CD1c-positive myeloid dendritic cell (primary cell): ENCODE measurements around the gene MRPL49.
"Not testable (repeated sequence)": the region's sequence is repeated elsewhere in the genome, so short reads cannot be mapped to it uniquely, and the experiment has no call there.

Experiments used
- DNase-seq: peaks from one replicate; pipeline ENCODE4 v3.0.0-alpha.2; 2016; ENCODE audit errors: extremely low spot score

MRPL49 gene

DNA sequence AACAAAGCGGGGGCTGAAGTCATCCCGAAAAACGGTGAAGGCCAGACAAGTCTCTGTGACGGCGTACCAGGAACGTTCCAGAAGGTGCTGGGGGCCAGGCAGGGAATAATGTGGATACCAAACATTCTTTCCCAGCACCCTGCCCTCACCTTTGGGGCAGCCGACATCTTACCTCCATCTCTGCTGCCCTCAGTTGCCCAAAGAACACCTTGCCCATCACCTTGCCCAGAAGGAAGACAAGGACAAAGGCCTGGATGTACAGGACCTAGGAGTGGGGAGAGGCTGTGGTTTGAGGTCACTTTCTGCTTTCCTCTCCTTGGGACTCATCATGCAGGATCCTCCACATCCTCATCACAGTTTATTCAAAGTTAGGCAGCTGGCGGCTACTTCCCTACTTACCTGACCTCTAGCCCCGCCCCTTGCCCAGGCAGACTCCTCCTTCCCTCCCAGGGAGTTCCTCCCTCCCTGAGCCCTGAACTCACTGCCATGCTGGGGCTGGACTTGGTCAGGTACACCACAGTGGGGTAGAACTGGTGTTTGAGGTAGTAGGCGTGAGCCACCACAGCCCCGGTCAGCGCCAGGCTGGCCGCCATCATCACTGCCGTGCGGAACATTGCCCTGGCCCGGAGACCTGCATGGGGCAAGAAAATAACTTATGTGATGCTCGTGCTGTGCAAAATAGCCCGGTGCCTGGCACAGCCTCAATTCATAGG lies 11.0 kb downstream of the MRPL49 start:
- DNase-seq: peak; percentile 59

DNA sequence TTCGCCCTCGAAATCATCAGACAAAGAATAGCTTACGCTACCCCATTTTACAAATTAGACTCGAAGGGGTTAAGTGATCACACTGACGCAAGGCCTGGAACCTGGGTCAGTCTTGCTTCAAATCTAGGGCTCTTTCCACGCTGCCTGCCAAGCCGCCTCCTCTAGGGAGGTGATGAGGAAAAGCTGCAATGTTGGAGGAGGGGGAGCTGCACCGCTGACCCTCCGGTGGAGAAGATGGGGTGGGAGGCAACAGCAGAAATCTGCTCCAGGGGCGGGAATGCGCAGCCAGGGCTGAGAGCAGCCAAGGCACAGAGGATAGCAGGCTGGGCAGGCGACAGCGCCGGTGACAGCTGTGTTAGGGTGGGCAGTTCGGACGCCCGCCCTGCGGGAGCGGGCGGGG lies 11.6 kb downstream of the MRPL49 start:
- no peak for DNase-seq

DNA sequence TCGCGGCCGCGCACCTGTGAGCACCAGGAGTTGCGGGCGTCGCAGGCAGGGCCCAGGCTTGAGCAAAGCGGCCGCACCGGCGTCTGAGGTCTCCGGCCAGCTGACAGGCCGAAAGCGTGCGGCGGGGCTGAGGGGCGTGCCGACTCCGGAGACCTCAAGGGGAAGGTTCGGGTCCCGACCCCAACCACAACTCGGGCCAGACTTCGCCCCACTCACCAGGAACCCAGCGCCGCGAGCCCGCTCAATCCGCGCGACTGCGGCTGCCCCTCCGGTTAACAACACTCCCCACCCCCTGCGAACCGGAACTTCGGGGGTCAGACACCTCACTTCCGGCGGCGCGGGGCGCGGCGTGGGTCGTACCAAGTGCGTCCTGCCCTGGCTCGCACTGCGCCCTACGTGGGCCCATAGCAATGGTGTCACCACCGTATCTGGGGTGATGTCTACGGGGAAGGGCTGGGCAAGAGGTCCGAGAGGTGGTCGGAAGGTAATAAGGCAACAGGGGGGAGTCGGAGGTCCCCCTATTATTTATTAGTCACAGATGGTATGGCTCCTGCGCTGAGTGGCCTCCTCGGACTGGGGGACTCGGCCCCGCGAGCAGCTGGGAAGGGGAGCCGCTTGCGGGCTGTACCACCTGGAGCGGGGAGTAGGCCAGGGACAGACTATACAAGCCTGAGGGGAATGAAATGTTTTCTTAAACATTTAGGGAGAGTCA lies 12.3 kb downstream of the MRPL49 start, which contains the start of gene SYVN1:
TSS of gene SYVN1 (minus strand) at position 280 of the 712 bp plus-strand sequence. CDS start 918 bp downstream, outside the sequence.
- DNase-seq: peak; percentile 96

- DNase-seq: peak; percentile 95
These were observed 13.0 kb downstream of the MRPL49 start for GRCh38 chr11:65134952-65135632.

DNA sequence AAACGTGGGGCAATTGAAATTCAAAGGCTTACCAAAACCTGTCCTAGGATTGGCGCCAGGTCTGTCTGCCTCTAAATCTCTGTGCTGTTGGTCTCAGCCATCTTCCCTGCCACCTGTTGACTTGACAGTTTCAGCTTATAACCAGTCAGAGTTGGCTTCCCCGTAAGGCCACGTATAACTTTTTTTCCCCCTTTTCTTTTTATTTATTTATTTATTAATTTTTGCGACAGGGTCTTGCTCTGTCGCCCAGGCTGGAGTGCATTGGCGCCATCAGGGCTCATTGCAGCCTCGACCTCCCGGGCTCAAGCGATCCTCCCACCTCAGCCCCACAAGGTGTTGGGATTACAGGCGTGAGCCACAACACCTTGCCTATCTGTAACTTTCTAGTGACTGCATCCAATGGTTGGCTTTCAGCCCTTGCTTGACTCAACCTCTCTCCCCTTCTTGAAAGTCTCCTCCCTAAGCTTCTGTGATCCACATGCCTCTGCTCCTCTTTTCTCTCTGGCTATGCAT lies 13.6 kb downstream of the MRPL49 start:
- no peak for DNase-seq

DNA sequence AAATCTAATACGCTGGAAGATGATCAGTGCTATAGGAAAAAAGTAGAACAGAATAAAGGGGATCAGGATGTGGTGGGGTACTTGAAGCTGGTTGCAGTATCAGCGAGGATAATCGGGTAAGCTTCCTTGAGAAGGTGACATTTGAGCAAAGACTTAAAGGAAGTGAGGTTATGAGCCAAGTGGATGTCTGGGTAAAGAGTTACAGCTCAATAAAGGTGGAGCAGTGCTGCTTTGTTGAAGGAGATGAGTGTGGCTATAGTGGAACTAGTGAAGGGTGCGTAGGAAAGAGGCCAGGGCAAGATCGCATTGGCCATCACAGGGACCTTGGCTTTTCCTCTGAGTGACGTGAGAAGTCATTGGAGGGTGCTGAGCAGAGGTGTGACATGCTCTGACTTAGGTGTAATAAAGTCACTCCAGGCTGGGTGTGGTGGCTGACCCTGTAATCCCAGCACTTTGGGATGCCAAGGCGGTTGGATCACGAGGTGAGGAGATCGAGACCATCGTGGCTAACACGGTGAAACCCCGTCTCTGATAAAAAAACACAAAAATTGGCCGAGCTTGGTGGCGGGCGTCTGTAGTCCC lies 14.5 kb downstream of the MRPL49 start:
- DNase-seq: no peak

- DNase-seq: no peak
These were observed 19.9 kb downstream of the MRPL49 start for GRCh38 chr11:65141896-65142494.

DNA sequence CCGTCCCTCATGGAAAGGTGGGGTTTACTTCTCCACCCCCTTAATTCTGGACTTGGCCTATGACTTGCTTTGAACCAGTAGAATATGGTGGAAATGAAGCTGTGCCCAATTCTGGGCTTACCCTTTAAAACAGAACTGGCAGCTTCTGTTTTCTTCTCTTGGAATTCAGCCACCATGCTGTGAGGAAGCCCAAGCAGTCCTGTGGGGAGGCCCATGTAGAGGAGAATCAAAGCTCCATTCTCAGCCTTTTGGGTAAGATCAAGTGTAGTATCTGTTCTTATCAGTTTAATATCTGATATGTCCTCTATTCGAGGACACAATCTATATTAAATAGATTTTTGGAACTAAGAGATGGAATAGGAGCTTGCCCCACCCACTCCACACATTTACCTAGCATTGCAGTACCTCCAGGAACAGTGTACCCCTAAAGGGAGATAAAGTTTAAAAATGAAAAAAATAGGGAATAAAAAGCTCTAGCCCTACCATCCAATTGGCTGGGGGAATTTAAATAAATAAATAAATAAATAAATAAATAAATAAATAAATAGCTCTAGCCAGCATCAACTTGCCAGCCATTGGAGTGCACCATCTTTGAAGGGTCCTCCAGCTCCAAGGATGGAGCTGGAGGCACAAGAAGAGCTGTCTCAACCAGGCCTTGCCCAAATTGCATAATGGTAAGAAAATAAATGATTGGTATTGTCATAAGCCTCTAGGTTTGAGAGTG lies 25.4 kb downstream of the MRPL49 start:
- no peak for DNase-seq

DNA sequence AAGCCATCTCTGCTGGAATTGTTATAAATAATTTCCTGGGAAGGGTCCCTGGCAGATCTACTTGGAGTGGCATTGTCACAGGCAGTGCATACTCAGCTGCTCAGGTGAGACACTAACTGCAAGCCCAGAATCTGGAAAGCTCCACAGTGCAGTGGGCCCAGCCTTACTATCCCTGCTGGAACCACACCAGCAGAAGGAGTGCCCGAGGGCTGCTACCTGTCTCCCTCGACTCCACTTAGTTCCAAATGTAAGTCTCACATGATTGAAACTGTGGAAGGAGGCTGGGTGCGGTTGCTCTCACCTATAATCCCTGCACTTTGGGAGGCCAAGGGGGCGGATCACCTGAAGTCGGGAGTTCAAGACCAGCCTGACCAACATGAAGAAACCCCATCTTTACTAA lies 26.5 kb downstream of the MRPL49 start:
- no peak for DNase-seq

- not testable (repeated sequence) for DNase-seq
These were observed 28.0 kb downstream of the MRPL49 start for GRCh38 chr11:65150131-65150508.

- DNase-seq: peak; percentile 97
These were observed 28.6 kb downstream of the MRPL49 start for GRCh38 chr11:65150509-65151299.

DNA sequence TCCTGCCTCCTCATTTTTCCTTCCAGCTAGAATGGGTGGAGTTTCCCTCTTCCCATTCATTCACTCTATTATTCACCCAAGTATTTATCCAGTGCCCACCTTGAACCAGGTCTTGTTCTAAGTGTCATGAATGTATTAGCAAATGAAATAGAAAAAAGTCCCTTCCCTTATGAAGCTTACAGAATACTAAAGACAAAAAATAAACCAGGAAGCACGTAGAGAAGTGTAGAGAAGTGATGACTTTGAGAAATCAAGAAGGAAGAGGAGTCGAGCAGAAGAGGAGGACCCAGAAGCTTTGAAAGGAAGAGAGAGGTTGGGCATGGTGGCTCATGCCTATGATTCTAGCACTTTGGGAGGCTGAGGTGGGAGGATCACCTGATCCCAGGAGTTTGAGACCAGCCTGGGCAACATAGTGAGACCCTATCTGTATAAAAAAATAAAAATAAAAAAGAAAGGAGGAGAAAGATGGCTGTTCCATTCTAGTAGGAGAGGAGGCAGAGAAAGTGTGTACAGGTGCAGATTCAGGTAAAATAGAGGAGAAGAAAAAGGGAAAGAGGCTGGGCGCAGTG lies 29.3 kb downstream of the MRPL49 start:
- peak; percentile 43 for DNase-seq

- DNase-seq: peak; percentile 61
These were observed 30.0 kb downstream of the MRPL49 start for GRCh38 chr11:65152122-65152521.

DNA sequence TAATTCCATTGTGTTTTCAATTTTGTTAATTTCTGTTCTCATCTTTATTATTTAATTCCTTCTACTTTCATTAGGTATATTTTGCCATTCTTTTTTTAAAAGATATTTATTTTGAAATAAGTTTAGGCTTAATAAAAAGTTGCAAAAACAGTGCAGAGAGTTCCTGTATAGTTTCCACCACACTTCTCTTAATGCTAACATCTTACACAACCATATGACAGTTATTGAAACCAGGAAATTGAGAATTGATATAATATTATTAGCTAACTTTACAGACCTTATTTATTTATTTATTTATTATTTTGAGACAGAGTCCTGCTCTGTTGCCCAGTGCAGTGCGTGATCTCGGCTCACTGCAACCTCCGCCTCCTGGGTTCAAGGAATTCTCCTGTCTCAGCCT lies 34.1 kb downstream of the MRPL49 start:
- peak; percentile 17 for DNase-seq

- no peak for DNase-seq
These were observed 34.8 kb downstream of the MRPL49 start for GRCh38 chr11:65156926-65157325.

DNA sequence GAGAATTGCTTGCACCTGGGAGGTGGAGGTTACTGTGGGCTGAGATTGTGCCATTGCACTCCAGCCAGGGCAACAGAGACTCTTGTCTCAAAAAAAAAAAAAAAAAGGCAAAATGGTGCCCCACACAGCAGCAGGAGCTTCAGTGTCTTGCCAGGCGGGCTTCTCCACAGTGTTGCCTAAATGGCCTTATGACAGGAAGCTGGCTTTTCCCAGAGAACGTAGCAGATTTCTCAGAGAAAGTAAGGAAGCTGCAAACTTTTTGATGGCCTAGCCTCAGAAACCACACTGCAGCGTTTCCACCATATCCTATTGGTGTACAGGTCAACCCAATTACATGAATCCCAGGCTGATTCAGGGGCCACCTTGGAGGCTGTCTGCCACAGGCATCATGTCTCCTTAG lies 35.2 kb downstream of the MRPL49 start:
- no peak for DNase-seq

DNA sequence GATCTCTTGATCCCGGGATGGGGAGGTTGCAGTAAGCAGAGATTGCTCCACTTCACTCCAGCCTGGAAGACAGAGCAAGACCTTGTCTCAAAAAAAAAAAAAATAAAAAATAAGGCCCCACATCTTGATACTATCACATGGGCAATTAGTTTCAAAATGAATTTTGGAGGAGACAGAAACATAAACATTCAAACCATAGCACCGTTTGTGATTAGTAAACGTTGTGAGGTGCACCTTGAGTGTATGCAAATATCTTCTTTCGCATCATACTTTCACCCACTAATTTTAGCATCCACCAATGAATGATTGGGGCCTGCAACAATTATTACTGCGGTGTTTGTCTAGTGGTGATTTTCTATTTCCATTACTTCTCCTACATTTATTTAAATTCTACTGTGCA lies 36.9 kb downstream of the MRPL49 start:
- DNase-seq: no peak

GRCh38 chr11:65160643-65161042 lies 38.5 kb downstream of the MRPL49 start:
- DNase-seq: no peak

GRCh38 chr11:65163684-65164083 lies 41.6 kb downstream of the MRPL49 start:
- DNase-seq: no peak
